Breast epithelium (tissue), 4 donors: ENCODE results near the gene MRPL11. TPM values are rescaled to one million over a fixed set of nuclear protein-coding genes. Genes with fewer than 3 reads are reported as not detected.
"Not testable (repeated sequence)": the region's sequence is repeated elsewhere in the genome, so short reads cannot be mapped to it uniquely, and the experiment has no call there.

ENCODE experiments used
- DNase-seq, 2 donors: peaks; one replicate each; pipeline ENCODE4 v3.0.0-alpha.2; 2019; ENCODE audit warnings: low spot score in 2 of 2
- H3K27ac ChIP-seq, 2 donors: fragments of 200-600 bp; sonication (generic) in 1 of 2; one replicate each; pipeline ENCODE4 v1.5.1; 2016 to 2019; ENCODE audit warnings: mild to moderate bottlenecking in 1 of 2
- H3K27me3 ChIP-seq, 2 donors: fragments of 200-600 bp; sonication (generic) in 1 of 2; one replicate each; pipeline versions ENCODE4 v1.5.1 to v1.6.0; 2017 to 2019; ENCODE audit warnings: control low read depth in 1 of 2, mild to moderate bottlenecking in 1 of 2
- H3K36me3 ChIP-seq: fragments of 200-600 bp; one replicate; pipeline ENCODE4 v1.5.1; 2019
- H3K4me1 ChIP-seq, 2 donors: fragments of 200-600 bp; sonication (generic); one replicate each; pipeline ENCODE4 v1.5.1; 2016 to 2019; ENCODE audit warnings: control low read depth in 1 of 2
- H3K4me3 ChIP-seq, 3 donors: fragments of 200-600 bp; sonication (generic); 1 replicate in 2 of 3; 2 replicates in 1 of 3; pipeline ENCODE4 v1.5.1; 2016 to 2019; ENCODE audit warnings: mild to moderate bottlenecking in 3 of 3, moderate library complexity in 2 of 3
- H3K9me3 ChIP-seq, 2 donors: fragments of 200-600 bp; sonication (generic) in 1 of 2; one replicate each; pipeline ENCODE4 v1.5.1; 2016 to 2019; ENCODE audit warnings: control low read depth in 1 of 2
- CTCF ChIP-seq, 3 donors: fragments of 450-650 bp; IDR thresholded peaks; one replicate each; pipeline ENCODE4 v1.5.1; 2016 to 2017; ENCODE audit warnings: antibody characterized with exemption in 3 of 3, mild to moderate bottlenecking in 3 of 3, moderate library complexity in 3 of 3
- POLR2A ChIP-seq: fragments of 450-650 bp; IDR thresholded peaks from one replicate; pipeline ENCODE4 v1.6.1; 2016; ENCODE audit warnings: antibody characterized with exemption, mild to moderate bottlenecking, moderate library complexity
- POLR2AphosphoS5 ChIP-seq, 3 donors: sonication (generic); formaldehyde crosslinking; IDR thresholded peaks; one replicate each; pipeline ENCODE4 v1.6.1; 2017; ENCODE audit warnings: antibody characterized with exemption in 3 of 3
- intact Hi-C: fragments of 100-400 bp; cut with DNase I; formaldehyde crosslinking; loops from one replicate; pipeline ENCODE4 v1.15.1; 2023; ENCODE audit warnings: low total_unique reads
- total RNA-seq, 3 donors: library from RNA; depleted of rRNA; stranded (reverse); fragments of >200 nt; gene quantifications; one replicate each; pipeline ENCODE4 v1.1.0, GENCODE V29; 2016

The MRPL11 gene
- total RNA-seq, 3 donors from 2014 or later: 33.1 to 42.3 (median 36.8) TPM

GRCh38 chr11:66450560-66450959 is 11.9 kb upstream of the MRPL11 start:
- Histone ChIP-seq H3K27me3 (no peaks in the 10 kb centered on the region), H3K4me1 (no peaks in the 10 kb centered on the region), H3K36me3 (no peaks in the 10 kb centered on the region), H3K27ac (no peak overlapping the region), H3K4me3 (no peak overlapping the region), H3K9me3 (no peaks in the 10 kb centered on the region)
- intact Hi-C loops: no loop called here
- TF ChIP-seq POLR2A (no peak), POLR2AphosphoS5 (IDR thresholded peaks at IDR 0.05) (no peak), CTCF (IDR thresholded peaks at IDR 0.05) (no peak)
- no peak for DNase-seq

GRCh38 chr11:66448523-66448922 is 9.9 kb upstream of the MRPL11 start:
- DNase-seq: no peak
- intact Hi-C loops: no loop called here
- Histone ChIP-seq H3K4me1 (no peaks in the 10 kb centered on the region), H3K27ac (no peak overlapping the region), H3K4me3 (no peak overlapping the region), H3K36me3 (no peaks in the 10 kb centered on the region), H3K27me3 (no peaks in the 10 kb centered on the region), H3K9me3 (peaks cover 0 to 1% of the 10 kb centered on the region in 2 donors)
- TF ChIP-seq POLR2A: no peak
- no peak for TF ChIP-seq POLR2AphosphoS5 (IDR thresholded peaks at IDR 0.05)
- no peak for TF ChIP-seq CTCF (IDR thresholded peaks at IDR 0.05)

- TF ChIP-seq POLR2AphosphoS5 (IDR thresholded peaks at IDR 0.05): no peak
- TF ChIP-seq CTCF (IDR thresholded peaks at IDR 0.05): no peak
- no peak for TF ChIP-seq POLR2A
- no peaks in the 10 kb centered on the region for H3K27me3 ChIP-seq
- H3K9me3 ChIP-seq: peaks cover 5 to 7% of the 10 kb centered on the region in 2 donors
- no peak overlapping the region for H3K4me3 ChIP-seq
- H3K27ac ChIP-seq: no peak overlapping the region
- intact Hi-C loops: no loop called here
- no peaks in the 10 kb centered on the region for H3K4me1 ChIP-seq
- no peaks in the 10 kb centered on the region for H3K36me3 ChIP-seq
- no peak for DNase-seq
These were observed 8.4 kb upstream of the MRPL11 start for GRCh38 chr11:66447012-66447411.

- Histone ChIP-seq H3K36me3 (no peaks in the 10 kb centered on the region), H3K27ac (no peak overlapping the region), H3K4me3 (no peak overlapping the region), H3K9me3 (peaks cover 5 to 7% of the 10 kb centered on the region in 2 donors), H3K27me3 (no peaks in the 10 kb centered on the region), H3K4me1 (no peaks in the 10 kb centered on the region)
- DNase-seq: no peak
- intact Hi-C loops: no loop called here
- TF ChIP-seq CTCF (IDR thresholded peaks at IDR 0.05): no peak
These were observed 5.0 kb upstream of the MRPL11 start for GRCh38 chr11:66443602-66444001.

- H3K27ac ChIP-seq, H3K27me3 ChIP-seq, H3K36me3 ChIP-seq, H3K9me3 ChIP-seq, DNase-seq, H3K4me1 ChIP-seq, intact Hi-C loops, H3K4me3 ChIP-seq: not testable (repeated sequence)
These were observed 2.3 kb upstream of the MRPL11 start for GRCh38 chr11:66440940-66441282.

- H3K27me3 ChIP-seq, DNase-seq, H3K27ac ChIP-seq, H3K4me3 ChIP-seq, H3K4me1 ChIP-seq, H3K9me3 ChIP-seq, intact Hi-C loops, H3K36me3 ChIP-seq: not testable (repeated sequence)
These were observed 1.7 kb upstream of the MRPL11 start for GRCh38 chr11:66440101-66440939.
